Astrocyte (in vitro differentiated cells and primary cell): ENCODE data around the gene SMARCA2.

Experiments
- EZH2 ChIP-seq: IDR thresholded peaks from 2 replicates; pipeline ENCODE4 v1.6.1; 2012; ENCODE audit warnings: mild to moderate bottlenecking, low read length, inconsistent platforms; ENCODE audit not compliant: insufficient read depth
- TF ChIP-seq, protein P1 (sequence below): IDR thresholded peaks from 2 replicates; pipeline ENCODE4 v1.5.1; 2011; ENCODE audit warnings: low read depth, mild to moderate bottlenecking, inconsistent platforms, low read length, moderate library complexity; ENCODE audit not compliant: insufficient read depth

DNA sequence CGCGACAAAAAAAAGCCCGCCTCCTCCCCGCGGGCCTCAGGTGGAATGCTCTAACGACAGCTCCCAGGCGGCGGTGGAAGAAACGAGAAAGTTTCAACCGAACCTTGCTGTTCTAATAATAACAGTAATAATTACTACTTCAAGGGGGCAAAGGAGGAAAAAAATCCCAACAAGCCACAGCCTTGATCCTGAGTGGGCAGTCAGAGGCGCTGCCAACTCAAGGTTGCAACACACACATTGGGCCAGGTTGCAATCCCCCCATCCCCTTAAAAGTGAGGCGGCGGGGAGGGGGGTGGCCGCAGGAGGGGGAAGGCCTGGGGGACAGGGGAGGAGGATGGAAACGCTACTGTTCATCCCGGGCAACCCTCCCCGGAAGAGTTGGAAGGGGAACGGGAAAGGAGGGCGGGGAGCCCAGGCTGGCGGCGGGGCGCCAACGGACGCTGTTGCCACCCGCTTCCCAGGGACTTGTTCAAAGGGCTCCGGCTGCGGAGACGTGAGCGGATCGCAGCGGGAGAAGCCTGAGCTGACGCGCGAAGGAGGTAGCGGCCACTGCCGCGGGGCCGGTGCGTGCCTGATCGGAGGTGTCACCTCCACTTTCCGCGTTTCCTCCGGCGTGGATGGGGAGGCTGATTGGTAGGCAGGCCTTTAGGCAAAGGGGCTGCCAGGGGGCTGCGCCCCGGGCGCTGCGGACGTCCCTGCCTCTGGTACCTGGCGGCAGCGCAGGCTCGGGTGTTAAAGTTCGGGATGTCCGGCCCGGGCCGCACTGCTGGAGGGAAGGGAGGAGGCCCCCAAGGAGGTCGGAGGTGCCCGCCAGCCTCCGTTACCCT is 647 bp downstream of the SMARCA2 start:
- TF ChIP-seq, protein P1, sequence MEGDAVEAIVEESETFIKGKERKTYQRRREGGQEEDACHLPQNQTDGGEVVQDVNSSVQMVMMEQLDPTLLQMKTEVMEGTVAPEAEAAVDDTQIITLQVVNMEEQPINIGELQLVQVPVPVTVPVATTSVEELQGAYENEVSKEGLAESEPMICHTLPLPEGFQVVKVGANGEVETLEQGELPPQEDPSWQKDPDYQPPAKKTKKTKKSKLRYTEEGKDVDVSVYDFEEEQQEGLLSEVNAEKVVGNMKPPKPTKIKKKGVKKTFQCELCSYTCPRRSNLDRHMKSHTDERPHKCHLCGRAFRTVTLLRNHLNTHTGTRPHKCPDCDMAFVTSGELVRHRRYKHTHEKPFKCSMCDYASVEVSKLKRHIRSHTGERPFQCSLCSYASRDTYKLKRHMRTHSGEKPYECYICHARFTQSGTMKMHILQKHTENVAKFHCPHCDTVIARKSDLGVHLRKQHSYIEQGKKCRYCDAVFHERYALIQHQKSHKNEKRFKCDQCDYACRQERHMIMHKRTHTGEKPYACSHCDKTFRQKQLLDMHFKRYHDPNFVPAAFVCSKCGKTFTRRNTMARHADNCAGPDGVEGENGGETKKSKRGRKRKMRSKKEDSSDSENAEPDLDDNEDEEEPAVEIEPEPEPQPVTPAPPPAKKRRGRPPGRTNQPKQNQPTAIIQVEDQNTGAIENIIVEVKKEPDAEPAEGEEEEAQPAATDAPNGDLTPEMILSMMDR = no peak
- TF ChIP-seq EZH2 = no peak
